ENCODE measurements around the gene FBXO42. TPM values are rescaled to one million over a fixed set of nuclear protein-coding genes. Genes with fewer than 3 reads are reported as not detected.
A peak's percentile ranks its signal among the peaks of the same experiment; 100 is the strongest.

FBXO42 gene
- total and polyA plus RNA-seq, 2 experiments from 2014 or later, result 6.0 to 20.7 TPM

GRCh38 chr1:16369821-16370220 is 17.5 kb upstream of the FBXO42 start:
- Mint-ChIP-seq H3K27me3 (ENCODE audit: insufficient read depth, low read depth, poor library complexity) (peaks cover 4% of the 10 kb centered on the region), H3K36me3 (ENCODE audit: low read depth) (peaks cover 16% of the 10 kb centered on the region; the same call in 2 of the 3 replicates), H3K9me3 (no peaks in the 10 kb centered on the region; the same call in 2 of the 3 replicates), H3K4me3 (no peak overlapping the region), H3K27ac (no peak overlapping the region), H3K4me1 (peaks cover 27% of the 10 kb centered on the region)
- H3K4me3 ChIP-seq, result no peak overlapping the region
- no peaks in the 10 kb centered on the region for H3K9me2 ChIP-seq (ENCODE audit: insufficient read depth)
- H3K27me3 ChIP-seq (ENCODE audit: insufficient read depth), result no peaks in the 10 kb centered on the region
- 0 out of 2 replicates have a peak, but pooled peaks cover 10% of the 10 kb centered on the region for H3F3A ChIP-seq (replicated peaks; ENCODE audit: low read depth)
- H2AFZ ChIP-seq, result no peak overlapping the region
- peaks cover 75% of the 10 kb centered on the region for H3K79me2 ChIP-seq (replicated peaks; ENCODE audit: insufficient read depth)
- ATAC-seq, result no peak
- H3K36me3 ChIP-seq (ENCODE audit: insufficient read depth), result no peaks in the 10 kb centered on the region
- no peak for TF ChIP-seq NANOG (IDR thresholded peaks at IDR 0.05; ENCODE audit: borderline replicate concordance)
- H3K4me1 ChIP-seq (ENCODE audit: insufficient read depth), result peaks cover 25% of the 10 kb centered on the region
- H3K4me2 ChIP-seq, result 0 out of 2 replicates have a peak overlapping the region, but pooled peaks have one; percentile 83
- DNase-seq (ENCODE audit: low spot score), result no peak
- no peak overlapping the region for H3K27ac ChIP-seq (ENCODE audit: low read depth)
- peaks cover 60% of the 10 kb centered on the region for H4K20me1 ChIP-seq (replicated peaks; ENCODE audit: insufficient read depth)

- no peaks in the 10 kb centered on the region for H3K27me3 ChIP-seq (ENCODE audit: insufficient read depth)
- H3K4me3 ChIP-seq, result peak overlapping the region; percentile 95
- 0 out of 2 replicates have a peak, but pooled peaks cover 7% of the 10 kb centered on the region for H3F3A ChIP-seq (replicated peaks; ENCODE audit: low read depth)
- no peaks in the 10 kb centered on the region for H3K9me2 ChIP-seq (ENCODE audit: insufficient read depth)
- H3K27ac Mint-ChIP-seq, result peak overlapping the region; percentile 99
- H3K4me2 ChIP-seq, result peak overlapping the region; percentile 83
- H3K4me1 Mint-ChIP-seq, result peaks cover 15% of the 10 kb centered on the region
- H3K4me1 ChIP-seq (ENCODE audit: insufficient read depth), result peaks cover 13% of the 10 kb centered on the region
- H2AFZ ChIP-seq, result no peak overlapping the region
- peaks cover 4% of the 10 kb centered on the region for H3K27me3 Mint-ChIP-seq (ENCODE audit: insufficient read depth, low read depth, poor library complexity)
- ATAC-seq, result peak; percentile 76
- H3K4me3 Mint-ChIP-seq, result peak overlapping the region; percentile 96
- peaks cover 59% of the 10 kb centered on the region for H3K79me2 ChIP-seq (replicated peaks; ENCODE audit: insufficient read depth)
- DNase-seq (ENCODE audit: low spot score), result peak; percentile 84
- peaks cover 49% of the 10 kb centered on the region for H4K20me1 ChIP-seq (replicated peaks; ENCODE audit: insufficient read depth)
- H3K9me3 Mint-ChIP-seq, result no peaks in the 10 kb centered on the region; the same call in 2 of the 3 replicates
- H3K36me3 Mint-ChIP-seq (ENCODE audit: low read depth), result peaks cover 9% of the 10 kb centered on the region; the same call in 2 of the 3 replicates
- no peaks in the 10 kb centered on the region for H3K36me3 ChIP-seq (ENCODE audit: insufficient read depth)
- peak overlapping the region; percentile 98 for H3K27ac ChIP-seq (ENCODE audit: low read depth)
- TF ChIP-seq CREB1 (CRISPR knock-in tag; IDR thresholded peaks at IDR 0.05; ENCODE audit: low read depth) (no peak), EZH2phosphoT487 (IDR thresholded peaks at IDR 0.05; ENCODE audit: unreplicated experiment) (no peak), ZNF114 (CRISPR knock-in tag; IDR thresholded peaks at IDR 0.05) (no peak), JUNB (IDR thresholded peaks at IDR 0.05; ENCODE audit: unreplicated experiment) (no peak), EZH2 (IDR thresholded peaks at IDR 0.05; ENCODE audit: low read depth, unreplicated experiment) (no peak)
- TF ChIP-seq, protein P1, sequence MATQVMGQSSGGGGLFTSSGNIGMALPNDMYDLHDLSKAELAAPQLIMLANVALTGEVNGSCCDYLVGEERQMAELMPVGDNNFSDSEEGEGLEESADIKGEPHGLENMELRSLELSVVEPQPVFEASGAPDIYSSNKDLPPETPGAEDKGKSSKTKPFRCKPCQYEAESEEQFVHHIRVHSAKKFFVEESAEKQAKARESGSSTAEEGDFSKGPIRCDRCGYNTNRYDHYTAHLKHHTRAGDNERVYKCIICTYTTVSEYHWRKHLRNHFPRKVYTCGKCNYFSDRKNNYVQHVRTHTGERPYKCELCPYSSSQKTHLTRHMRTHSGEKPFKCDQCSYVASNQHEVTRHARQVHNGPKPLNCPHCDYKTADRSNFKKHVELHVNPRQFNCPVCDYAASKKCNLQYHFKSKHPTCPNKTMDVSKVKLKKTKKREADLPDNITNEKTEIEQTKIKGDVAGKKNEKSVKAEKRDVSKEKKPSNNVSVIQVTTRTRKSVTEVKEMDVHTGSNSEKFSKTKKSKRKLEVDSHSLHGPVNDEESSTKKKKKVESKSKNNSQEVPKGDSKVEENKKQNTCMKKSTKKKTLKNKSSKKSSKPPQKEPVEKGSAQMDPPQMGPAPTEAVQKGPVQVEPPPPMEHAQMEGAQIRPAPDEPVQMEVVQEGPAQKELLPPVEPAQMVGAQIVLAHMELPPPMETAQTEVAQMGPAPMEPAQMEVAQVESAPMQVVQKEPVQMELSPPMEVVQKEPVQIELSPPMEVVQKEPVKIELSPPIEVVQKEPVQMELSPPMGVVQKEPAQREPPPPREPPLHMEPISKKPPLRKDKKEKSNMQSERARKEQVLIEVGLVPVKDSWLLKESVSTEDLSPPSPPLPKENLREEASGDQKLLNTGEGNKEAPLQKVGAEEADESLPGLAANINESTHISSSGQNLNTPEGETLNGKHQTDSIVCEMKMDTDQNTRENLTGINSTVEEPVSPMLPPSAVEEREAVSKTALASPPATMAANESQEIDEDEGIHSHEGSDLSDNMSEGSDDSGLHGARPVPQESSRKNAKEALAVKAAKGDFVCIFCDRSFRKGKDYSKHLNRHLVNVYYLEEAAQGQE (IDR thresholded peaks at IDR 0.05; ENCODE audit: unreplicated experiment), result no peak
- TF ChIP-seq, protein P2, sequence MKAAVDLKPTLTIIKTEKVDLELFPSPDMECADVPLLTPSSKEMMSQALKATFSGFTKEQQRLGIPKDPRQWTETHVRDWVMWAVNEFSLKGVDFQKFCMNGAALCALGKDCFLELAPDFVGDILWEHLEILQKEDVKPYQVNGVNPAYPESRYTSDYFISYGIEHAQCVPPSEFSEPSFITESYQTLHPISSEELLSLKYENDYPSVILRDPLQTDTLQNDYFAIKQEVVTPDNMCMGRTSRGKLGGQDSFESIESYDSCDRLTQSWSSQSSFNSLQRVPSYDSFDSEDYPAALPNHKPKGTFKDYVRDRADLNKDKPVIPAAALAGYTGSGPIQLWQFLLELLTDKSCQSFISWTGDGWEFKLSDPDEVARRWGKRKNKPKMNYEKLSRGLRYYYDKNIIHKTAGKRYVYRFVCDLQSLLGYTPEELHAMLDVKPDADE (IDR thresholded peaks at IDR 0.05), result no peak
- TF ChIP-seq, protein P3, sequence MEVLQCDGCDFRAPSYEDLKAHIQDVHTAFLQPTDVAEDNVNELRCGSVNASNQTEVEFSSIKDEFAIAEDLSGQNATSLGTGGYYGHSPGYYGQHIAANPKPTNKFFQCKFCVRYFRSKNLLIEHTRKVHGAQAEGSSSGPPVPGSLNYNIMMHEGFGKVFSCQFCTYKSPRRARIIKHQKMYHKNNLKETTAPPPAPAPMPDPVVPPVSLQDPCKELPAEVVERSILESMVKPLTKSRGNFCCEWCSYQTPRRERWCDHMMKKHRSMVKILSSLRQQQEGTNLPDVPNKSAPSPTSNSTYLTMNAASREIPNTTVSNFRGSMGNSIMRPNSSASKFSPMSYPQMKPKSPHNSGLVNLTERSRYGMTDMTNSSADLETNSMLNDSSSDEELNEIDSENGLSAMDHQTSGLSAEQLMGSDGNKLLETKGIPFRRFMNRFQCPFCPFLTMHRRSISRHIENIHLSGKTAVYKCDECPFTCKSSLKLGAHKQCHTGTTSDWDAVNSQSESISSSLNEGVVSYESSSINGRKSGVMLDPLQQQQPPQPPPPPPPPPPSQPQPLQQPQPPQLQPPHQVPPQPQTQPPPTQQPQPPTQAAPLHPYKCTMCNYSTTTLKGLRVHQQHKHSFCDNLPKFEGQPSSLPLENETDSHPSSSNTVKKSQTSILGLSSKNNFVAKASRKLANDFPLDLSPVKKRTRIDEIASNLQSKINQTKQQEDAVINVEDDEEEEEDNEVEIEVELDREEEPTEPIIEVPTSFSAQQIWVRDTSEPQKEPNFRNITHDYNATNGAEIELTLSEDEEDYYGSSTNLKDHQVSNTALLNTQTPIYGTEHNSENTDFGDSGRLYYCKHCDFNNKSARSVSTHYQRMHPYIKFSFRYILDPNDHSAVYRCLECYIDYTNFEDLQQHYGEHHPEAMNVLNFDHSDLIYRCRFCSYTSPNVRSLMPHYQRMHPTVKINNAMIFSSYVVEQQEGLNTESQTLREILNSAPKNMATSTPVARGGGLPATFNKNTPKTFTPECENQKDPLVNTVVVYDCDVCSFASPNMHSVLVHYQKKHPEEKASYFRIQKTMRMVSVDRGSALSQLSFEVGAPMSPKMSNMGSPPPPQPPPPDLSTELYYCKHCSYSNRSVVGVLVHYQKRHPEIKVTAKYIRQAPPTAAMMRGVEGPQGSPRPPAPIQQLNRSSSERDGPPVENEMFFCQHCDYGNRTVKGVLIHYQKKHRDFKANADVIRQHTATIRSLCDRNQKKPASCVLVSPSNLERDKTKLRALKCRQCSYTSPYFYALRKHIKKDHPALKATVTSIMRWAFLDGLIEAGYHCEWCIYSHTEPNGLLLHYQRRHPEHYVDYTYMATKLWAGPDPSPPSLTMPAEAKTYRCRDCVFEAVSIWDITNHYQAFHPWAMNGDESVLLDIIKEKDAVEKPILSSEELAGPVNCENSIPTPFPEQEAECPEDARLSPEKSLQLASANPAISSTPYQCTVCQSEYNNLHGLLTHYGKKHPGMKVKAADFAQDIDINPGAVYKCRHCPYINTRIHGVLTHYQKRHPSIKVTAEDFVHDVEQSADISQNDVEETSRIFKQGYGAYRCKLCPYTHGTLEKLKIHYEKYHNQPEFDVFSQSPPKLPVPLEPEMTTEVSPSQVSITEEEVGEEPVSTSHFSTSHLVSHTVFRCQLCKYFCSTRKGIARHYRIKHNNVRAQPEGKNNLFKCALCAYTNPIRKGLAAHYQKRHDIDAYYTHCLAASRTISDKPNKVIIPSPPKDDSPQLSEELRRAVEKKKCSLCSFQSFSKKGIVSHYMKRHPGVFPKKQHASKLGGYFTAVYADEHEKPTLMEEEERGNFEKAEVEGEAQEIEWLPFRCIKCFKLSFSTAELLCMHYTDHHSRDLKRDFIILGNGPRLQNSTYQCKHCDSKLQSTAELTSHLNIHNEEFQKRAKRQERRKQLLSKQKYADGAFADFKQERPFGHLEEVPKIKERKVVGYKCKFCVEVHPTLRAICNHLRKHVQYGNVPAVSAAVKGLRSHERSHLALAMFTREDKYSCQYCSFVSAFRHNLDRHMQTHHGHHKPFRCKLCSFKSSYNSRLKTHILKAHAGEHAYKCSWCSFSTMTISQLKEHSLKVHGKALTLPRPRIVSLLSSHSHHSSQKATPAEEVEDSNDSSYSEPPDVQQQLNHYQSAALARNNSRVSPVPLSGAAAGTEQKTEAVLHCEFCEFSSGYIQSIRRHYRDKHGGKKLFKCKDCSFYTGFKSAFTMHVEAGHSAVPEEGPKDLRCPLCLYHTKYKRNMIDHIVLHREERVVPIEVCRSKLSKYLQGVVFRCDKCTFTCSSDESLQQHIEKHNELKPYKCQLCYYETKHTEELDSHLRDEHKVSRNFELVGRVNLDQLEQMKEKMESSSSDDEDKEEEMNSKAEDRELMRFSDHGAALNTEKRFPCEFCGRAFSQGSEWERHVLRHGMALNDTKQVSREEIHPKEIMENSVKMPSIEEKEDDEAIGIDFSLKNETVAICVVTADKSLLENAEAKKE (CRISPR knock-in tag; IDR thresholded peaks at IDR 0.05), result no peak
Observed at GRCh38 chr1:16367968-16368890, 15.9 kb upstream of the FBXO42 start.
